GM10248 (cell line): ENCODE measurements around the gene TRANK1.
"Not testable (repeated sequence)": the region's sequence is repeated elsewhere in the genome, so short reads cannot be mapped to it uniquely, and the experiment has no call there.

Experiments
- CTCF ChIA-PET: fragments of 300-600 bp; sonication (Branson Sonifier 250); formaldehyde crosslinking; extraction: SDS; loops from one replicate; lab custom pipeline; 2021; ENCODE audit warnings: antibody characterized with exemption; lab: Yijun Ruan, JAX
- POLR2A ChIA-PET: fragments of 350-650 bp; sonication (Branson Sonifier 250); formaldehyde crosslinking; extraction: SDS; loops from one replicate; lab custom pipeline; 2020; ENCODE audit warnings: antibody characterized with exemption; lab: Yijun Ruan, JAX
- DNase-seq: peaks from one replicate; pipeline ENCODE4 v3.0.0; 2012; ENCODE audit errors: extremely low spot score
- TF ChIP-seq, protein P1 (sequence below): IDR thresholded peaks from 2 replicates; pipeline ENCODE4 v1.5.1; 2012; ENCODE audit warnings: mild to moderate bottlenecking, low read depth; ENCODE audit errors: extremely low read depth, missing control alignments, control extremely low read depth

The TRANK1 gene

DNA sequence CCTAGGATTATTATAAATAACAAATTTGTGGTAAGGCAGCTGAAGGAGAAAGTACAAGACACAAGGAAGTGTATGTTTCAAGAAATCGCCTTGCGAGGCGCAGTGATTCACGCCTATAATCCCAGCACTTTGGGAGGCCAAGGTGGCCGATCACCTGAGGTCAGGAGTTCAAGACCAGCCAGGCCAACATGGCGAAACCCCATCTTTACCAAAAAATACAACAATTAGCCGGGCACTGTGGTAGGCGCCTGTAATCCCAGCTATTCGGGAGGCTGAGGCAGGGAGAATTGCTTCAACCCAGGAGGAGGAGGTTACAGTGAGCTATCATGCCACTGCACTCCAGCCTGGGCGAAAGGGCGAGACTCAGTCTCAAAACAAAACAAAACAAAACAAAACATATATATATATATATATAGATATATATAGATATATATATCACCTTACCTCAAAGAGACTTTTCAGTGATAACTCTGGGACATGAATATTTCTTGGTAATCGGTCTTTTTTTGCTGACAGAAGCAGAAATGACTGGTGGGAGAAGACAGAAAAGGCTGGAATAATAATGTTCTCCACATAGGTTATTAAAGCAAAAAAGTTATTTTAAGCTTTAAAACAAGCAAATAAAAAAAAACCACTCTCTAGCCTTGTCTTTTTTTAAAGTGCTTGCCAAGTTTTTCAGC is 52.3 kb downstream of the TRANK1 start:
- POLR2A ChIA-PET, result interaction anchor here (1.3 kb wide), 1 partner anchor 14 kb away, joined by 3 read pairs; no protein-coding TSS in a partner anchor

DNA sequence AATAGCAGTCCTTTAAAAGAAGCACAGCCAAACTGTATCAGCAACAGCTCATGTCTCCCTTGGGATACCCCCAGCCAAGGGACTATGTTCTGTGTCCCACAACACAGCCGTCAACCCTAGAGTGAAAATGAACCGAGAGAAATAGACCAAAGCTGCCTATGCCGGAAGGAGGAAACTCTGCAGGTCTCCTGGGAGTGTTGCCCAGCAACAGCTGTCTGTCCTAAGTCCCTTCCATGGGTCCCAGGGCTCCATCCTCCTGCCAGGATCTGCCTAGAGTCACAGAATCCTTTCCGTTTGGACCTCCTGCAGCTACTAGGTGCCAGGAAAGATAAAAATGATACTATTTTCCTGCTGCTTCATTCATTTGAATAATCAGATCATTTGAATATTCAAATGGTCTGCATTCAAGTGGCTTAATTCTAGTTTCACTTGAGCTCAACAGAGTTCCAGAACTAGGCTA is 53.1 kb downstream of the TRANK1 start:
- CTCF ChIA-PET, result interaction anchor here (0.9 to 3.5 kb wide), 9 partner anchors 9 to 160 kb away, joined by 3 to 27 read pairs (median 3); no protein-coding TSS in a partner anchor

More for the DNA sequence above, 52.3 kb downstream of the TRANK1 start:
- no peak for DNase-seq
- TF ChIP-seq, protein P1, sequence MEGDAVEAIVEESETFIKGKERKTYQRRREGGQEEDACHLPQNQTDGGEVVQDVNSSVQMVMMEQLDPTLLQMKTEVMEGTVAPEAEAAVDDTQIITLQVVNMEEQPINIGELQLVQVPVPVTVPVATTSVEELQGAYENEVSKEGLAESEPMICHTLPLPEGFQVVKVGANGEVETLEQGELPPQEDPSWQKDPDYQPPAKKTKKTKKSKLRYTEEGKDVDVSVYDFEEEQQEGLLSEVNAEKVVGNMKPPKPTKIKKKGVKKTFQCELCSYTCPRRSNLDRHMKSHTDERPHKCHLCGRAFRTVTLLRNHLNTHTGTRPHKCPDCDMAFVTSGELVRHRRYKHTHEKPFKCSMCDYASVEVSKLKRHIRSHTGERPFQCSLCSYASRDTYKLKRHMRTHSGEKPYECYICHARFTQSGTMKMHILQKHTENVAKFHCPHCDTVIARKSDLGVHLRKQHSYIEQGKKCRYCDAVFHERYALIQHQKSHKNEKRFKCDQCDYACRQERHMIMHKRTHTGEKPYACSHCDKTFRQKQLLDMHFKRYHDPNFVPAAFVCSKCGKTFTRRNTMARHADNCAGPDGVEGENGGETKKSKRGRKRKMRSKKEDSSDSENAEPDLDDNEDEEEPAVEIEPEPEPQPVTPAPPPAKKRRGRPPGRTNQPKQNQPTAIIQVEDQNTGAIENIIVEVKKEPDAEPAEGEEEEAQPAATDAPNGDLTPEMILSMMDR, result no peak
- CTCF ChIA-PET, result interaction anchor here (0.8 to 3.5 kb wide), 12 partner anchors 8 to 161 kb away, joined by 3 to 27 read pairs (median 4); no protein-coding TSS in a partner anchor

DNA sequence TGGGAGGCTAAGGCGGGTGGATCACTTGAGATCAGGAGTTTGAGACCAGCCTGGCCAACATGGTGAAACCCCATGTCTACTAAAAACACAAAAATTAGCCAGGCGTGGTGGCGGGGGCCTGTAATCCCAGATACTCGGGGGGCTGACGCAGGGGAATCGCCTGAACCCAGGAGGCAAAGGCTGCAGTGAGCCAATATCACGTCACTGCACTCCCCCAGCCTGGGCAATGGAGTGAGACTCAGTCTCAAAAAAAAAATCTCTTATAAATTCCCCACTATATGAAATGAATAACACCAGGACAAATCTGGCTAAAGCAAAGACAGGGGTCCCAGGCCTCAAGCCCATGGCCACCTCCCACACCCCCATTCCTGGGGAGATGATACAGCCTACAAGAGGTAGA is 53.8 kb downstream of the TRANK1 start:
- DNase-seq, result not testable (repeated sequence)
- ChIA-PET CTCF (interaction anchor here (1.2 to 3.8 kb wide), 6 partner anchors 10 to 160 kb away, joined by 3 to 16 read pairs (median 5); no protein-coding TSS in a partner anchor), POLR2A (interaction anchor here (1.3 kb wide), 1 partner anchor 15 kb away, joined by 3 read pairs; no protein-coding TSS in a partner anchor)

More for the DNA sequence above, 53.1 kb downstream of the TRANK1 start:
- no peak for DNase-seq
- TF ChIP-seq, protein P1, result no peak
- POLR2A ChIA-PET, result interaction anchor here (1.3 kb wide), 1 partner anchor 14 kb away, joined by 3 read pairs; no protein-coding TSS in a partner anchor

DNA sequence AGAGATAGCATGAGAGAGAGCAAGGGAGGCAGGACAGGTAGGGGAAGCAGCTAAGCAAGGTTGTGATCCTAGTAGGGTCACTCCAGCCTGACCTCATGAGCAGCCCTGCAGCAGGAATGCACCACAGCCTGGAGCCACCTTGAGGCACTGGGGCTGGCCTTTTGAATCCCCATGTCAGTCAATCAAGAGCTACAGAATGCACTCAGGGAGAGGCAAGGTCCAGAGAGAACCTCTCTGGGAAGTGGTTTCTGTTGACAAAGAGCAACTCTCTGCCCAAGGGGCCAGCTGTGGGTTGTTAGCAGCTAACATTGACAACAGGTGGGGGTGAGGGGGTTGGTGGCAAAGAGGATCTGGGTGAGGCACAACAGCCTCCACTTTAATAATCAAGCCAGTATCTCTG is 54.6 kb downstream of the TRANK1 start:
- POLR2A ChIA-PET, result no interaction called here
- no peak for DNase-seq
- CTCF ChIA-PET, result interaction anchor here (1.1 to 4.4 kb wide), 6 partner anchors 12 to 69 kb away, joined by 3 to 26 read pairs (median 10); no protein-coding TSS in a partner anchor
- TF ChIP-seq, protein P1, result no peak

DNA sequence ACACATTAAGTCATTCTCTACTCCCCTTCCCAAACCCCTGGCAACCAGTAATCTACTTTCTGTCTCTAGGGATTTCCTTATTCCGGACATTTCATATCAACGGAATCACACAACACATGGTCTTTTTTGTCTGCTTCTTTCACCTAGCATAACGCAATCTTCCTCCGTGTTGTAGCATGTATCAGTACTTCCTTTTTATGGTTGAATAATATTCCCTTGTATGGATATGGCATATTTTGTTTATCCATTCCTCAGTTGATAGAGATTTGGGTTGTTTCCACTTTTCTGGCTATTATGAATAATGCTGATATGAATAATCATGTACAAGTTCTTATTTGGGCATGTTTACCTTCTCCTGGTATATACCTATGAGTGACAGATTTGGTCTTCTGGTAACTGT is 63.1 kb downstream of the TRANK1 start:
- ChIA-PET CTCF (interaction anchor here (0.9 kb wide), 1 partner anchor 10 kb away, joined by 3 read pairs; no protein-coding TSS in a partner anchor), POLR2A (no interaction called here)
- no peak for DNase-seq
- TF ChIP-seq, protein P1, result no peak

DNA sequence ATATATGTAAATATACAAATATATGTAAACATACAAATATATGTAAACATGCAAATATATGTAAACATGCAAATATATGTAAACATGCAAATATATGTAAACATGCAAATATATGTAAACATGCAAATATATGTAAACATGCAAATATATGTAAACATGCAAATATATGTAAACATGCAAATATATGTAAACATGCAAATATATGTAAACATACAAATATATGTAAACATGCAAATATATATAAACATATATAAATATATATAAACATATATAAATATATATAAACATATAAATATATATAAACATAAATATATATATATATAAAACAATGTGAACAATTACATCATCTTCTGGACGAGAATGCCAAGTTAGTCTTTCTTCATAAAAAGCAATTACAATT is 65.0 kb downstream of the TRANK1 start:
- CTCF ChIA-PET, POLR2A ChIA-PET, DNase-seq: not testable (repeated sequence)

DNA sequence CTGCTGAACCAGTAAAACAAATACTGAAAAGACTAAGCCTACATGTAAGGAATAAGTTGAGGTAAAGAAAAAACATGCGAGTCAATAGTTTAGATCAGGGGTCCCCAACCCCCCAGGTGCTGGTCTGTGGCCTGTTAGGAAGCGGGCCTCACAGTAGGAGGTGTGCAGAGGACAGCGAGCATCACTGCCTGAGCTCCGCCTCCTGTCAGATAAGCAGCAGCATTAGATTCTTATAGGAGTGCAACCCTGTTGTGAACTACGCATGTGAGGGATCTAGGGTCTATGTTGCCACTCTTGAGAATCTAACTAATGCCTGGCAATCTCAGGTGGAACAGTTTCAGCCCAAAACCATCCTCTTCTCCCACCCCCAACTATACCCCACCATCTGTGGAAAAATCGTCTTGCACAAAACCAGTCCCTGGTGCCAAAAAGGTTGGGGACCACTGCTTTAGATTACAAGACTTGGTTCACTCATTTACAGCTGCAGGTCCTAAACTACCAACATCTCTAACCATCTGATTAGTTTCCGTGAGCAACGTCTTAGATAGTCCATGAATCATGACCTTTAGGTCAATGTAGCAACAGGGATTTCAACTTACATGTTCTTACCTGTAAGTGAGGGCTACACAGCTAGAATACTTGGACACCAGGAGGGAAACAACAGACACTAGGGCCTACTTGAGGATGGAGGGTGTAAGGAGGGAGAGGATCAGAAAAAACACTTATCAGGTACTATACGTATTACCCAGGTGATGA is 66.7 kb downstream of the TRANK1 start:
- no peak for DNase-seq
- TF ChIP-seq, protein P1, result no peak
- ChIA-PET POLR2A (no interaction called here), CTCF (interaction anchor here (0.7 kb wide), 1 partner anchor 9 kb away, joined by 3 read pairs; no protein-coding TSS in a partner anchor)
